ENCODE results near the gene FAP. TPM values are rescaled to one million over a fixed set of nuclear protein-coding genes. Genes with fewer than 3 reads are reported as not detected.

Gene FAP
- total and polyA plus RNA-seq, 2 of the 8 experiments (the other 6 are each of a cell fraction or from before 2014, with no cell fraction given), result not detected

- Histone ChIP-seq H3K36me3 (ENCODE audit: control insufficient read depth in 2 of 4, insufficient read depth in 4 of 4, low read length in 3 of 4) (no peaks in the 10 kb centered on the region), H2BK15ac (ENCODE audit: low read length) (no peak overlapping the region), H2AK5ac (ENCODE audit: low read depth, low read length) (no peak overlapping the region), H4K8ac (ENCODE audit: extremely low read depth, insufficient read depth, low read length) (no peak overlapping the region; the same call in 1 of the 2 replicates), H3K4me1 (replicated peaks in 1 of 4; ENCODE audit: control insufficient read depth in 3 of 4, insufficient read depth in 4 of 4, low read length in 3 of 4) (peaks cover 0 to 3% (median 1%) of the 10 kb centered on the region in 4 experiments; a peak in 2 of 7 replicates), H2BK12ac (ENCODE audit: low read depth, low read length) (no peak overlapping the region), H3K27me3 (replicated peaks in 1 of 4; ENCODE audit: control insufficient read depth in 3 of 4, extremely low read depth in 1 of 4, insufficient read depth in 3 of 4, low read length in 3 of 4) (no peaks in the 10 kb centered on the region), H3K79me1 (ENCODE audit: low read depth, low read length) (no peaks in the 10 kb centered on the region), H3K14ac (ENCODE audit: insufficient read length) (no peak overlapping the region), H3K27ac (ENCODE audit: low read depth, low read length) (no peak overlapping the region), H2BK5ac (ENCODE audit: low read depth, low read length) (no peak overlapping the region), H4K5ac (ENCODE audit: insufficient read length, low read depth, low read length) (no peak overlapping the region), H2BK120ac (replicated peaks; ENCODE audit: low read depth, low read length) (no peak overlapping the region), H3K9me3 (ENCODE audit: insufficient read depth in 2 of 2, low read depth in 1 of 2, low read length in 1 of 2) (no peaks in the 10 kb centered on the region), H4K91ac (replicated peaks; ENCODE audit: insufficient read length, low read length) (no peak overlapping the region), H3K23ac (ENCODE audit: insufficient read length) (no peak overlapping the region), H2AFZ (ENCODE audit: low read length) (no peak overlapping the region), H3K9ac (replicated peaks in 1 of 4; ENCODE audit: extremely low read depth in 1 of 4, low read depth in 3 of 4, low read length in 3 of 4) (no peak overlapping the region), H3K56ac (replicated peaks; ENCODE audit: insufficient read length, low read depth, low read length) (no peak overlapping the region), H3K4ac (replicated peaks; ENCODE audit: insufficient read length, low read depth, low read length) (no peak overlapping the region), H3K23me2 (ENCODE audit: low read depth, low read length) (no peaks in the 10 kb centered on the region), H2BK20ac (ENCODE audit: low read length) (no peak overlapping the region), H3K4me3 (ENCODE audit: extremely low read depth in 1 of 4, insufficient read depth in 2 of 4, low read depth in 3 of 4, low read length in 4 of 4) (no peak overlapping the region), H3K4me2 (ENCODE audit: insufficient read depth in 1 of 2, low read depth in 2 of 2, low read length in 2 of 2) (no peak overlapping the region), H3K18ac (ENCODE audit: extremely low read depth, low read length) (no peak overlapping the region), H4K20me1 (replicated peaks in 1 of 2; ENCODE audit: control insufficient read depth in 1 of 2, insufficient read depth in 2 of 2, low read length in 2 of 2) (no peaks in the 10 kb centered on the region), H3K79me2 (ENCODE audit: control insufficient read depth in 1 of 2, insufficient read depth in 2 of 2, low read length in 2 of 2) (no peaks in the 10 kb centered on the region)
- CTCF ChIA-PET (ENCODE audit: partially characterized antibody), result interaction anchor here (1.0 to 6.0 kb wide), 4 partner anchors 19 to 154 kb away, joined by 4 to 48 read pairs (median 8); partner anchors contain the start of gene GCG
- POLR2A ChIA-PET (ENCODE audit: partially characterized antibody), result no interaction called here
- WGBS, 2 experiments (ENCODE audit: extremely low coverage in 1 of 2, insufficient coverage in 1 of 2, insufficient read length in 1 of 2, insufficient replicate concordance in 2 of 2, low coverage in 1 of 2, low lambda C conversion rate in 2 of 2, missing lambda C conversion rate in 1 of 2), result 84% methylated on average over 1 of the region's 1 CpG; no CpG with 5 or more reads in 1 of the 2 experiments
- no peak for DNase-seq (ENCODE audit: low read depth in 1 of 2, low spot score in 2 of 2)
- no peak for FAIRE-seq
- TF ChIP-seq POU5F1 (IDR thresholded peaks at IDR 0.05; ENCODE audit: low read depth, low read length) (no peak), GTF2F1 (IDR thresholded peaks at IDR 0.05; ENCODE audit: borderline replicate concordance, low read depth, low read length) (no peak), HDAC2 (IDR thresholded peaks at IDR 0.05; ENCODE audit: borderline replicate concordance in 1 of 2, low read depth in 2 of 2, low read length in 2 of 2) (no peak), EZH2 (IDR thresholded peaks at IDR 0.05; ENCODE audit: low read depth, low read length, severe bottlenecking) (no peak), KDM1A (IDR thresholded peaks at IDR 0.05; ENCODE audit: borderline replicate concordance, low read length) (no peak), MAX (IDR thresholded peaks at IDR 0.05) (no peak), CREB1 (IDR thresholded peaks at IDR 0.05) (no peak), TAF7 (optimal IDR thresholded peaks at IDR 0.05; ENCODE audit: borderline replicate concordance, low read depth, low read length) (no peak)
These were observed 70.4 kb downstream of the FAP start for GRCh38 chr2:162172802-162173370.

Measured in H1 (cell line).